Measurements from ENCODE around the gene STXBP5L. TPM values are rescaled to one million over a fixed set of nuclear protein-coding genes. Genes with fewer than 3 reads are reported as not detected.
"Not testable (repeated sequence)": the region's sequence is repeated elsewhere in the genome, so short reads cannot be mapped to it uniquely, and the experiment has no call there.

The STXBP5L gene
- total RNA-seq, 1 experiment from 2014 or later, result 0.02 TPM

DNA sequence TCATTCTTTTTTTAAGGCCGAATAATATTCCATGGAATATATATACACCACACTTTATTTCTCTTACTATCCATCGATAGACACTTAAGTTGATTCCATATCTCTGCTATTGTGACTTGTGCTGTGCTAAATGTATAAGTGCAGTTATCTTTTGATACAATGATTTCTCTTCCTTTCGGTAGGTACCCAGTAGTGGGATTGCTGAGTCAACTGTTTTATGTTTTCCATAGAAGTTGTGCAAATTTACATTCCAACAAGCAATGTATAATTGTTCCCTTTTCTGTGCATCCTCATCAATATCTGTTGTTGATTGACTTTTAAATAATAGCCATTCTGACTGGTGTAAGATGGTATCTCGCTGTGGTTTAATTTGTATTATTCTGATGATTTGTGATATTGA, 81.0 kb downstream of the STXBP5L start:
- DNase-seq (ENCODE audit: extremely low read depth, low read depth), result no peak

DNA sequence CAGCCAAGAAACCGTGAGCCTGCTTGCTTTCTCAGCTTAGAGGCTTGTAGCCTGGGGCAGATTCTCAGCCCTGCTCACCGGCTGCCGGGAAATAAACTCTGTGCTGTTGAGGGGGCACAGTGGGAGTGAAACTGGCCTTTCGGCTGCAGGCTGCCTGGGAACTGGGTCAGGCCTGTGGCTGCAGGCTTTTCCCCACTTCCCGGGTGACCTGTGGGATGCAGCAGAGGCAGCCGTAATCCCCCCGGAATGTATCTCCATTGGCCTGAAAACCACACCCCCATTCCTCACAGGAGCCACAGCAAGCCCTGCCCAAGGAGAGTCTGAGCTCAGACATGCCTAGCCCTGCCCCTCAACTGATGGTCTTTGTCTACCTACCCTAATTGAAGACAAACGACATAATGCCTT, 110.9 kb downstream of the STXBP5L start:
- DNase-seq (ENCODE audit: extremely low read depth, low read depth), result no peak

DNA sequence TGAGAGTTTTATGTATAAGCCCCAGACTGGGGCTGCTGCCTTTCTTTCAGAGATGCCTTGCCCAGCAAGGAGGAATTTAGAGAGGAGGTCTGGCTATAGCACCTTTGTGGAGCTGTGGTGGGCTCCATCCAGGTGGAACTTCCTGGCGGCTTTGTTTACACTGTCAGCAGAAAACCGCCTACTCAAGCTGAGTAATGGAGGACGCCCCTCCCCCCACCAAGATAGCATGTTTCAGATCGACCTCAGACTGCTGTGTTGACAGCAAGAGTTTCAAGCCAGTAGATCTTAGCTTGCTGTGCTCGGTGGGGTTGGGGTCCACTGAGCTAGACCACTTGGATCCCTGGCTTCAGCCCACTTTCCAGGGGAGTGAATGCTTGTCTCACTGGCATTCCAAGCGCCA, 155.6 kb downstream of the STXBP5L start:
- DNase-seq (ENCODE audit: extremely low read depth, low read depth), result no peak

DNA sequence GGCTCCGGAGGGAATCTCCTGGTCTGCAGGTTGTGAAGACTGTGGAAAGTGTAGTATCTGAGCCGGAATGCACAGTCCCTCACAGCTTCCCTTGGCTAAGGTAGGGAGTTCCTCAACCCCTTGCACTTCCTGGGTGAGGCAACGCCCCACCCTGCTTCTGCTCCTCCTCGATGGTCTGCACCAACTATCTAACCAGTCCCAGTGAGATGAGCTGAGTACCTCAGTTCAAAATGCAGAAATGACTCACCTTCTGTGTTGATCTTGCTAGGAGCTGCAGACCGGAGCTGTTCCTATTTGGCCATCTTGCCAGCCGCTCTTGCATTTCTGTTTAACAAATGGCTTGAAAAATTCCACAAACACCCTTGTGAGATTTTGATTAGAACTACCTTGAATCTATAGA, 156.1 kb downstream of the STXBP5L start:
- DNase-seq (ENCODE audit: extremely low read depth, low read depth), result no peak

DNA sequence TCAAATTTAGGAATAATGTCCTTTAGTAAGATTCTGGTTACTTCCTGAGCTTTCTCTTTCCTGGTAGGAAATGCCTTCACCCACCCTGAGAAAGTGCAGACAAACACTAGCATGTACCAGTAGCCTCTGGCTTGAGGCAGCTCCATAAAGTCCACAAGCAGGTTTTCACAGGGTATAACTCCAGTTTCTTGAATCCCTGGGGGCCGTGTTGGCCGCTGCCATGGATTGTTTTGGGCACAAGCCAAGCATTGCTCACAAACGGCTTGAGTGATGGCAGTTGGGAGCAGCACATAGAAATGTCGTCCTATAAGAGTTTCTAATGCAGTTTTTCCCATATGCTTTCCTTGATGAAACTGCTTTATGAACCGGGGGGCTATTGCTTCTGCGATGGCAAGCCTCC, 164.1 kb downstream of the STXBP5L start:
- DNase-seq (ENCODE audit: extremely low read depth, low read depth), result no peak

DNA sequence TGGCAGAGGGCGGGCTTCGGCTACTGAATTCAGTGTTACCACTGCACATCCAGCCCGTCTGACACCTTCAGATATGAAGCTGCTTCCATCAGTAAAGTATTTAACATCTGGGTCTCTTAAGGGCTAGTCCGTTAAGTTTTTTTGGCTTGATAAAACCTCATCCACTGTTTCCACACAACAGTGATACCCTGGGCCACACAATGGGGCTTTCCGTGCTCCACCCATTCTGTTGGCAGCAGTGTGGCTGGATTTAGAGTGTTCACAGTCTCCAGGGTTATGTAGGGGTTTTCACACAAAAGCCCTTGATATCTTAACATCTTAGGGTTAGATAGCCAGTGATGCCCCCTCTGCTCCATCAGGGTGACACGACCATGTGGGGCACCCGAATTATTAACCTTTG, 165.0 kb downstream of the STXBP5L start:
- DNase-seq (ENCODE audit: extremely low read depth, low read depth), result no peak

DNA sequence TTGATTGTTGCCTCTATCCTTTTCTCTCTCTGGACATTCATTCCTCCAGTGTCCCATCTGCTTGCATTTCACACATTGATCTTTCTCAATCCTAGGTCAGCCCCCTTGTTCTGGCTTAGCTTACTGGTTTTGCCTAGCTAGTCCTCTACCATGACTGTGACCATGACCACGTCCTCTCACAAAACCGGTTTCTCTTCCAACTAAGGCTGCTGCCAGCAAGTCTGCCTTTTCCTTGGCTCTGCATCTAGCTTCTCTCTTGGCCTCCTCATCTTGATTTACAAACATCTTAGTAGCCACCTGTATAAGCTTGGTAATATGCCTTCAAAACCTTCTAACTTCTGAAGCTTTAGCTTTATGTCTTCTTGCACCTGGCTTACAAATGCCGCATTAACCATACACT, 167.2 kb downstream of the STXBP5L start:
- DNase-seq (ENCODE audit: extremely low read depth, low read depth), result no peak

DNA sequence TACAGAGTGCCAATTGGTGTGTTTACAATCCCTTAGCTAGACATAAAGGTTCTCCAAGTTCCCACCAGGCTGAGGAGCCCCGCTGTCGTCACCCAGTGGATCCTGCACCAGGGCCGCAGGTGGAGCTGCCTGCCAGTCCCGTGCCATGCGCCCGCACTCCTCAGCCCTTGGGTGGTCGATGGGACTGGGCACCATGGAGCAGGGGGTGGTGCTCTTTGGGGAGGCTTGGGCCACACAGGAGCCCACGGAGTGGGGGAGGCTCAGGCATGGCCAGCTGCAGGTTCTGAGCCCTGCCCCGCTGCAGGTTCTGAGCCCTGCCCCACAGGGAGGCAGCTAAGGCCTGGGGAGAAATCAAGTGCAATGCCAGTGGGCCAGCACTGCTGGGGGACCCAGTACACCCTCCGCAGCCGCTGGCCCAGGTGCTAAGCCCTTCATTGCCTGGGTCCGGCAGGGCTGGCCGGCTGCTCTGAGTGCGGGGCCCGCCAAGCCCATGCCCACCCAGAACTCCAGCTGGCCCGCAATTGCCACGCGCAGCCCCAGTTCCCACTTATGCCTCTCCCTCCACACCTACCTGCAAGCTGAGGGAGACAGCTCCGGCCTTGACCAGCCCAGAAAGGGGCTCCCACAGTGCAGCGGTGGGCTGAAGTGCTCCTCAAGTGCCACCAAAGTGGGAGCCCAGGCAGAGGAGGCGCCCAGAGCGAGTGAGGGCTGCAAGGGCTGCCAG, 170.5 kb downstream of the STXBP5L start:
- not testable (repeated sequence) for DNase-seq (ENCODE audit: extremely low read depth, low read depth)

DNA sequence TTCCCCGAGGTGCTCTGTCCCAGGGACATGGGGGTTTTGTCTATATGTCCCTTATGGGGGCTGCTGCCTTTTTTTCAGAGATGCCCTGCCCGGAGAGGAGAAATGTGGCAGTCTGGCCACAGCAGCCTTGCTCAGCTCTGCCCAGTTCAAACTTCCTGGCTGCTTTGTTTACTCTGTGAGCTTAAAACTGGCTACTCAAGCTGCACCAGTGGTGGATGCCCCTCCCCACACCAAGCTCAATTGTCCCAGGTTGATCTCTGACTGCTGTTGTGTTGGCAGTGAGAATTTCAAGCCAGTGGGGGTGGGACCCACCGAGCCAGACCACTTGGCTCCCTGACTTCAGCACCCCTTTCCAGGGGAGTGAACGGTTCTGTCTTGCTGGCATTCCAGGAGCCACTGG, 188.9 kb downstream of the STXBP5L start:
- DNase-seq (ENCODE audit: extremely low read depth, low read depth), result no peak

DNA sequence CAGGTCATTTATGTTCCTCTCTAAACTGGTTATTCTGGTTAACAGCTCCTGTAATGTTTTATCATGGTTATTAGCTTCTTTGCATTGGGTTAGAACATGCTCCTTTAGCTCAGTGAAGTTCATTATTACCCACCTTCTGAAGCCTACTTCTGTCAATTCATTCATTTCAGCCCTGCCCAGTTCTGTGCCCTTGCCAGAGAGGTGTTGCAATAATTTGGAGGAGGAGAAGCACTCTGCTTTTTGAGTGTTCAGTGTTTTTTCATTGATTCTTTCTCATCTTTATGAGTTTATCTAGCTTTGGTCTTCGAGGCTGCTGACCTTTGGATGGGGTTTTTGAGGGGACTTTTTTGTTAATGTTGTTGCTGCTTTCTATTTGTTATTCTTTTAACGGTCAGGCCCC, 203.1 kb downstream of the STXBP5L start:
- DNase-seq (ENCODE audit: extremely low read depth, low read depth), result not testable (repeated sequence)

DNA sequence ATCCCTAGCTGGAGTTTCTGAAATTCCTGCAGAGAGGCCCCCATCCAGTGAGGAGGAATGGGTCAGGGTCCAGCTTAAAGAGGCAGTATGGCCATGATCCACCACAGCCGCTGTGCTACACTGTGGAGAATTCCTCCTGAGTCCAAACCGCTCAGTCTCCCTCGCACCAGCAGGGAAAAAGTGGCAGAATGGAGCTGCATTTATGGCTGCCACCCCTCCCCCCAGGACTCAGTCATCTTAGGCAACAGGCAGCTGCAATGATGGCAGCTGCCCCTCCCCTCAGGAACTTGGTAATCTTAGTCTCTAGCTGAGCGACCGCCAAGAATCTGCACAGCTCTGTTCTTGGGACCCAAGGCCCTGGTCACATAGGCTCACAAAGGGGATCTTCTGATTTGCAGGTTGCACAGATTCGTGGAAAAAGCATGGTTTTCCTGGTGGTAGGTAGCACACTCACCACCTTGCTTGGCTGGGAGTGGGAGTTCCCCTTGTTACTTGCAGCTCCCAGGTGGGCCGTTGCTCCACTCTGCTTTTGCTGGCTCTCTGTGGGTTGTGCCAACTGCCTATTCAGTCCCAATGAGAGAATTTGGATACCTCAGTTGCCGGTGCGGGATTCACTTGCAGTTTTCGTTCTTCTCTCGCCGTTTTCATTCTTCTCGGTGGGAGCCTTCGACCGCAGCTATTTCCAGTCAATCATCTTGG, 204.1 kb downstream of the STXBP5L start:
- no peak for DNase-seq (ENCODE audit: extremely low read depth, low read depth)

DNA sequence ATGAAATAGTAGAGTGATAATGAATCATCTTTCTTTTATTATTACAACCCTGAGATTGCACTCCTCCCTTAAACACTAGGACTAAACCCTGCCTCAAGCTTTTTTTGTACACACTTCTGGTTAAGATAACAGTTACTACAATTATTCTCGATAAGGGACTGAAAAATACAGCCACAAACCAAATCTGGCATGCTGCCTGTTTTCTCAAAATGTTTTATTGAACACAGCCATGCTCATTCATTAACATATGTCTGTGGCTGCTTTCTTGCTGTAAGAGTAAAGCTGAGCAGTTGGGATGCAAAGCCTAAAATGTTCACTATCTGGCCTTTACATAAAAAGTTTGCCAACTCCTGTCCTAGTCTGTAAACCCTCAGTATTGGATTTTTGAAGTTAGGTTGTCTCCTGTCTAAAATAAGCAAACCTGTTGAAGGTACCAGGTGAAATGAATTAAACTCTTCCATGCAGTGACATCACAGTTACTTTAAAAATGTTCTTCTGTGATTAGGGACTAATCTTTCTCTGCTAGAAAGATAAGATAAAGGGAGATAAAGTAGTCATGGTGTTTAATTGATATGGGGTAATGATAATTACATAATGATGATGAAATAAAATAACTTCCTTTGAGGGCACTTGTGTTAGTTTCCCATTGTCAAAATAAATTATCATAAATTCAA, 218.2 kb downstream of the STXBP5L start:
- no peak for DNase-seq (ENCODE audit: extremely low read depth, low read depth)

DNA sequence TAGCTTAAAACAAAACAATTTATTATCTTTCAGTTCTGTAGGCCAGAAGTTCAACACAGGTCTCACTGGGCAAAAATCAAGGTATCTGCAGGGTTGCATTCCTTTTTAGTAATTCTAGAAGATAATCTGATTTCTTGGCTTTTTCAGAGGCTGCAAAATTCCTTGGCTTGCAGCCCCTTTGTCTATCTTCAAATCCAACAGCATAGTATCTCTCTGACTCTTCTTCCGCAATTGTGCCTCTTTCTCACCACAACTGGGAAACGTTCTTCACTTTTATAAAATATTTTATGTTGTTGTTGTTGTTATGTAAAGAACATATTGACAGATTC, 218.7 kb downstream of the STXBP5L start:
- DNase-seq (ENCODE audit: extremely low read depth, low read depth), result no peak

DNA sequence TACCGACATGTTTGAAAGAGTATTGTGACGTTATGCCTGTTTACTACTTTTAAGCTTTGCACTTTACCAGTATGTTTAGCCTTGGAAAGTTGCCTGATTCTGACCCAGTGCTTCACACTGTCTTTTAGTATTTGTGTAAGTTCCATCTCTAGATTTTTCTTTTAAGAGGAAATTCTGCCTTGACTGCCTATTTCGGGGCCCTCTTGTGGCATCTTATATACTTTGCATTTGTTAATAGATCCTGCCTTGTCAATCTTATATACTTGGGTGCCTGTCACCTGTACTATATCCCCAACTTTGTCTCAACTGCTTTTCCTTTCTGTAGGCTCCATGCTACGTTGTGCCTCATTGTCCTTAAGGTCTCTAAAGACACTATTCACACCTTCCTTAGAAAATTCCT, 244.6 kb downstream of the STXBP5L start:
- DNase-seq (ENCODE audit: extremely low read depth, low read depth), result no peak

DNA sequence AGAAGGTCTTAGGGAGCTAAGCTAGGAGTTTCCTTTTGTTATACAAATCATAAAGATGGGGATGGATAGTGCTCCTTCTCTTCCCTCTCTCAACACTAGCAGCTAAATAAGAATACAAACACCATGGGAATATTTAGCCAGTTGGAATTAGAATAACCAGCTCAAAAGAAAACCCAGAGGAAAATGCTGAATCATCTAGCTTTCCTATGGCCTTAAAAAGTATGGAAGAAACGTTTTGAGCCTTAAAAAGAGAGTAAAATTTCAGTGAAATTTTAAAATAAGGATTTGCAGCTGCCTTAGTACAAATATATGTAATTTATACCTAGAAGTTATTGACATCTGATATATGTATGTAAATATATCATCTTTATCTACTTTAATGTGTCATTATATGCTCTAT, 245.8 kb downstream of the STXBP5L start:
- no peak for DNase-seq (ENCODE audit: extremely low read depth, low read depth)

DNA sequence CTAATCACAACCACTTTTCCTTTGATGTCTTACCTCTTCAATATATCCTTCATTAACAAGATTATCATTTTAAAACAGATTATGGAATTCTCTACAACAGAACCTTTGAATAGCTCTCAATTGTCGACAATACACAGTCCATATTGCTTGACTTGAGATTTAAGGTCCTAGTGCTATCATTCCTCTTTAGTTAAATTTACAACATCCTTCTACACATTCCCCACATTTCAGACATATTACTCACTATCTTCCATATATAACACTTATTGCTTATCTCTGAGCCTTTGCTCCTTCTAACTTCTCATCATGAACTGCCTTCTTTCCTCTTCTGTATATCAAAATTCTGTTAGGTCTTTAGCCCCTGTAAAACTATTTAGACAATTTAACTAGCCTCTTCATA, 247.0 kb downstream of the STXBP5L start:
- peak; percentile 1 for DNase-seq (ENCODE audit: extremely low read depth, low read depth)

DNA sequence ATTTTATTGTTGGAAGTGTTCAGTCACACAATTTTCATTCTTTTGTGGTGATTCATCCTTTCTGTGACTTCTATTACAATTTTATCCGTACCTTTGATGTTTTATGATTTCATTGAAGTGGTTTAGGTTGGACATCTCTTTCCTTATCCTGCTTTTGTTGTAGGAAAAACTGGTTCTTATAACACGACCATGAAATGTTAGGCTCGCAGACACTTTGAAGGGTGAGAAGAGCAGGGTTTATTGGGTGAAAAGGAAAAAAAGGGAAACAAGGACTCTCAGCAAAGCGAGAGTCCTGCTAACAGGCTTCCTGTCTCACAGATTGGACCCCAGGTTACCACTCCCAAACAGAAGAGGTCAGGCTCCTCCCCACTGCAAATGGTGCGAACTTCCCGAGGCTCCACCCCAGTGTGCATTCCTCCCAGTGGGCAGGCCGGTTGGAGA, 257.4 kb downstream of the STXBP5L start:
- DNase-seq (ENCODE audit: extremely low read depth, low read depth), result no peak

DNA sequence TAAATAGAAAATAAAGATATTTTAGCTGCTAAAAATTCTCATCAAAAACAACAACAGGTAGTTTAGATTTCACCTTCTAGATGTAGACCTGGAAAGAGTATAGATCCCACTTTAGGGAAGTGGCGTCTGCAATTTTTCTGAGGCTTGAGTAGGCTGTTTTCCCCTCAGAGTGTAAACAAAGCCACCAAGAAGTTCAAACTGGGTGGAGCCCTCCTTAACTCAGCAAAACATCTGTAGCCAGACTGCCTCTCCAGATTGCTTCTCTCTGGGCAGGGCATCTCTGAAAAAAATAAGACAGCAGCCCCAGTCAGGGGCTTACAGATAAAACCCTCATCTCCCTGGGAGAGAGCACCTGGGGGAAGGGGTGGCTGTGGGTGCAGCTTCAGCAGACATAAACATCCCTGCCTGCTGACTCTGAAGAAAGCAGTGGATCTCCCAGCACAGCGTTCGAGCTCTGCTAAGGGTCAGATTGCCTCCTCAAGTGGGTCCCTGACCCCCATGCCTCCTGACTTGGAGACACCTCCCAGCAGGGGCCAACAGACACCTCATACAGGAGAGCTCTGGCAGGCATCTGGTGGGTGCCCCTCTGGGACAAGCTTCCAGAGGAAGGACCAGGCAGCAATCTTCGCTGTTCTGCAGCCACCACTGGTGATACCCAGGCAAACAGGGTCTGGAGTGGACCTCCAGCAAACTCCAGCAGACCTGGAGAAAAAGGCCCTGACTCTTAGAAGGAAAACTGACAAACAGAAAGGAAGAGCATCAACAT, 259.6 kb downstream of the STXBP5L start:
- DNase-seq (ENCODE audit: extremely low read depth, low read depth), result no peak

DNA sequence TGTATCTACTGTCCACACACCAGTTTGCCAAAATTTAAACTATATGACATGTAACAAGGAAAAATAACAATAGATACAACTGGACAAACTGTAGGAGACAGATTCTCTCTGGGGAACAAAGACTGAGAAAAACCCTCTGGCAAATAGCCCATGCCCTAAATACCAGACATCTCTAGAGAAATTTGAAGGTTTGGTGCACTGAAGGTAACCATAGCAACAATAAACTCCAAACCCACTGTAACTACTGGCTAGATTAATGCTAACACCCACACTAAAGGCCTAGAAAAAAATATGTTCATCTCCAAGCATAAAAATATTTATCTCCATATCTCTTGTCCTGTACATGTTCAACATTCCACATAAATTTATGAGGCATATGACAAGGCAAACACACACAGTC, 267.1 kb downstream of the STXBP5L start:
- no peak for DNase-seq (ENCODE audit: extremely low read depth, low read depth)

DNA sequence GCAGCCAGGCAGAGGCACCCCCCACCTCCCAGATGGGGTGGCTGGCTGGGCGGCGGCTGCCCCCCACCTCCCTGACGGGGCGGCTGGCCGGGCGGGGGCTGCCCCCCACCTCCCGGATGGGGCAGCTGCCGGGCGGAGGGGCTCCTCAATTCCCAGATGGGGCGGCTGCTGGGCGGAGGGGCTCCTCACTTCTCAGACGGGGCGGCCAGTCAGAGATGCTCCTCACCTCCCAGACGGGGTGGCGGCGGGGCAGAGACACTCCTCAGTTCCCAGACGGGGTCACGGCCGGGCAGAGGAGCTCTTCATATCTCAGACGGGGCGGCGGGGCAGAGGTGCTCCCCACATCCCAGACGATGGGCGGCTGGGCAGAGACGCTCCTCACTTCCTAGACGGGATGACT, 282.6 kb downstream of the STXBP5L start:
- DNase-seq (ENCODE audit: extremely low read depth, low read depth), result not testable (repeated sequence)

DNA sequence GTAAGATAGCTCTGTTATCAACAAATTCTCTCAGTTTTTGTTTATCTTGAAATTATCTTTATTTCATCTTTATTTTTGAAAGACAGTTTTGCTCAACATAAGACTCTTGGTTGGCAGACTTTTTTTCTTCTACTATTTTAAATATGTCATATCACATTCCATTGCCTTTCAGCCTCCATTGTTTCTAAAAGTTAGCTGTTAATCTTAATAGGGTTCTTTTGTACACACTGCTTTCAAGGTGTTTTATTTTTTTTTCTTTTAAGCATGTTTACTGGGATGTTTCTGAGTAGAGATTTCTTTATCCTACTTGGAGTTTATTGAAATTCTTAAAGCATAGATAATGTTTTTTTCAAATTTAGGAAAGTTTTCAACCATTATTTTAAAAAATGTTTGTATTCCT, 294.6 kb downstream of the STXBP5L start:
- DNase-seq (ENCODE audit: extremely low read depth, low read depth), result no peak
